PC-3 (cell line): ENCODE results near the gene ABHD18.
"Not testable (repeated sequence)": the region's sequence is repeated elsewhere in the genome, so short reads cannot be mapped to it uniquely, and the experiment has no call there.

Experiments used
- EZH2 ChIP-seq: fragments of 300-600 bp; sonication (generic); IDR thresholded peaks from one replicate; pipeline ENCODE4 v1.6.1; 2017; ENCODE audit warnings: antibody characterized with exemption, mild to moderate bottlenecking, low read length; ENCODE audit not compliant: unreplicated experiment
- TF ChIP-seq, protein P1 (sequence below): fragments of 300-600 bp; sonication (generic); conservative IDR thresholded peaks from 2 replicates; pipeline ENCODE4 v1.5.1; 2017; ENCODE audit warnings: antibody characterized with exemption, low read depth, mild to moderate bottlenecking, low read length

DNA sequence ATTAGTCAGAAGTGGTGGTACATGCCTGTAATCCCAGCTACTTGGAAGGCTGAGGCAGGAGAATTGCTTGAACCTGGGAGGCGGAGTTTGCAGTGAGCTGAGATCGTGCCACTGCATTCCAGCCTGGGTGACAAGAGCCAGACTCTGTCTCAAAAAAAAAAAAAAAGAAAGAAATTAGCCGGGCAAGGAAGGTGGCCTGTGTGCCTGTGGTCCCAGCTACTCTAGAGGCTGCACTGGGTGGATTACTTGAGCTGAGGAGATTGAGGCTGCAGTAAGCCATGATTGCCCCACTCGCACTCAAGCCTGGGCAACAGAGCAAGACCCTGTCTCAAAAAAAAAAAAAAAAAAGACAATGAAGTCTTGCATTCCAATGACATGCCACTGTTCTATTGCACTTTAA lies 5.7 kb downstream of the ABHD18 start:
- TF ChIP-seq, protein P1, sequence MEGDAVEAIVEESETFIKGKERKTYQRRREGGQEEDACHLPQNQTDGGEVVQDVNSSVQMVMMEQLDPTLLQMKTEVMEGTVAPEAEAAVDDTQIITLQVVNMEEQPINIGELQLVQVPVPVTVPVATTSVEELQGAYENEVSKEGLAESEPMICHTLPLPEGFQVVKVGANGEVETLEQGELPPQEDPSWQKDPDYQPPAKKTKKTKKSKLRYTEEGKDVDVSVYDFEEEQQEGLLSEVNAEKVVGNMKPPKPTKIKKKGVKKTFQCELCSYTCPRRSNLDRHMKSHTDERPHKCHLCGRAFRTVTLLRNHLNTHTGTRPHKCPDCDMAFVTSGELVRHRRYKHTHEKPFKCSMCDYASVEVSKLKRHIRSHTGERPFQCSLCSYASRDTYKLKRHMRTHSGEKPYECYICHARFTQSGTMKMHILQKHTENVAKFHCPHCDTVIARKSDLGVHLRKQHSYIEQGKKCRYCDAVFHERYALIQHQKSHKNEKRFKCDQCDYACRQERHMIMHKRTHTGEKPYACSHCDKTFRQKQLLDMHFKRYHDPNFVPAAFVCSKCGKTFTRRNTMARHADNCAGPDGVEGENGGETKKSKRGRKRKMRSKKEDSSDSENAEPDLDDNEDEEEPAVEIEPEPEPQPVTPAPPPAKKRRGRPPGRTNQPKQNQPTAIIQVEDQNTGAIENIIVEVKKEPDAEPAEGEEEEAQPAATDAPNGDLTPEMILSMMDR: not testable (repeated sequence)
- not testable (repeated sequence) for TF ChIP-seq EZH2
